Testis (tissue), 3 donors: ENCODE measurements around the gene TFDP2. TPM values are rescaled to one million over a fixed set of nuclear protein-coding genes. Genes with fewer than 3 reads are reported as not detected.

Source experiments
- DNase-seq: peaks from one replicate; pipeline ENCODE4 v3.0.0-alpha.2; 2019
- H3K27ac ChIP-seq, 2 donors: fragments of 200-600 bp; sonication (generic); one replicate each; pipeline ENCODE4 v1.5.1; 2019
- H3K27me3 ChIP-seq: fragments of 200-600 bp; sonication (generic); one replicate; pipeline ENCODE4 v1.5.1; 2019
- H3K36me3 ChIP-seq: fragments of 200-600 bp; sonication (generic); one replicate; pipeline ENCODE4 v1.5.1; 2017; ENCODE audit warnings: low read depth; ENCODE audit errors: missing control alignments
- H3K4me1 ChIP-seq: fragments of 200-600 bp; sonication (generic); one replicate; pipeline ENCODE4 v1.5.1; 2019
- H3K4me3 ChIP-seq, 2 donors: fragments of 200-600 bp; sonication (generic); one replicate each; pipeline ENCODE4 v1.5.1; 2017 to 2019
- H3K9me3 ChIP-seq: fragments of 200-600 bp; sonication (generic); one replicate; pipeline ENCODE4 v1.5.1; 2017
- CTCF ChIP-seq, 3 experiments: fragments of 450-650 bp in 2 of 3; fragments of 200-600 bp in 1 of 3; sonication (generic) in 1 of 3; IDR thresholded peaks; one replicate each; pipeline ENCODE4 v1.5.1; 2016 to 2019; ENCODE audit warnings: antibody characterized with exemption in 3 of 3, mild to moderate bottlenecking in 2 of 3, moderate library complexity in 1 of 3
- POLR2A ChIP-seq: fragments of 450-650 bp; IDR thresholded peaks from one replicate; pipeline ENCODE4 v1.6.1; 2017; ENCODE audit warnings: antibody characterized with exemption, mild to moderate bottlenecking, moderate library complexity
- WGBS, 2 donors: methylation state at CpG; one replicate each; pipeline ENCODE4 v1.1.5; 2018; 5-methylcytosine and 5-hydroxymethylcytosine counted together
- intact Hi-C: fragments of 100-400 bp; cut with DNase I; formaldehyde crosslinking; loops from one replicate; pipeline ENCODE4 v1.15.1; 2023; ENCODE audit warnings: low total_unique reads
- polyA plus RNA-seq: library from polyadenylated mRNA; stranded (reverse); fragments of 350-450 nt; fragmentation: Illumina TruSeq; extraction: RNeasy Lipid Tissue Mini Kit (QIAGEN cat#74804); gene quantifications from one replicate; pipeline ENCODE4 v1.2.3, GENCODE V29; 2014; ENCODE audit warnings: low read depth, low replicate concordance; ENCODE audit not compliant: insufficient read depth
- total RNA-seq, 2 donors: library from RNA; depleted of rRNA; stranded (reverse); fragments of >200 nt; gene quantifications; one replicate each; pipeline ENCODE4 v1.2.3, GENCODE V29; 2016

TFDP2 gene
- total and polyA plus RNA-seq, 3 donors from 2014 or later: 110 to 168 (median 152) TPM

DNA sequence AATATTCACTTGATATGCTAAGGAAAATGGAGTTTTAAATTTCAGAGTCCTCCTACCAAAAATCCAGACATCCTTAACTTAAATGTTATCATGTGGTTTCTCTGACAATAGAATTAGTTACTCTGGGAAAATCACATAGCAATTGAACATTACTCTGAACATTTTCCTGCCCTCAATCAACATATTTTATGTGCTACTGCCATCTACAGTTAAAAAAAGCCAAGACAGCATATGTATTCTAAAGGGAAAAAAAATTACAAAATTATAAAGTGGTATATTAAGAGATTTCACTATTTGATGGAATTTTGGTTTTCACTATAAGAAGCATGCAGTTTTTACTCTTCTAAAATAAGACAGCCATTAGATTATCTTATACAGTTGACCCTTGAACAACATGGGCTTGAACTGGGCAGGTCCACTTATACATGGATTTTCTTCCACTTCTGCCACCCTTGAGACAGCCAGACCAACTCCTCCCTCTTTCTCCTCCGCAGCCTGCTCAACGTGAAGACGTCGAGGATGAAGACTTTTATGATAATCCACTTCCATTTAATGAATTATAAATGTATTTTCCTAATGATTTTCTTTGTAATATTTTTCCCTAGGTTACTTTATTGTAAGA is 150.6 kb downstream of the TFDP2 start:
- no peaks in the 10 kb centered on the region for H3K27me3 ChIP-seq
- H3K9me3 ChIP-seq: no peaks in the 10 kb centered on the region
- 77 to 78% methylated on average over 4 of the region's 4 CpGs for WGBS, 2 donors
- intact Hi-C loops: no loop called here
- no peaks in the 10 kb centered on the region for H3K36me3 ChIP-seq
- H3K4me1 ChIP-seq: no peaks in the 10 kb centered on the region
- no peak overlapping the region for H3K4me3 ChIP-seq
- no peak overlapping the region for H3K27ac ChIP-seq
- no peak for DNase-seq
- TF ChIP-seq CTCF (IDR thresholded peaks at IDR 0.05) (peak in 1 of 3 experiments; percentile 21), POLR2A (no peak)

- Histone ChIP-seq H3K27ac (no peak overlapping the region), H3K9me3 (no peaks in the 10 kb centered on the region), H3K4me3 (no peak overlapping the region), H3K4me1 (no peaks in the 10 kb centered on the region), H3K36me3 (no peaks in the 10 kb centered on the region), H3K27me3 (no peaks in the 10 kb centered on the region)
- intact Hi-C loops: no loop called here
- no peak for DNase-seq
- no peak for TF ChIP-seq CTCF (IDR thresholded peaks at IDR 0.05)
- TF ChIP-seq POLR2A: no peak
These were observed 152.9 kb downstream of the TFDP2 start for GRCh38 chr3:141996437-141996836.

GRCh38 chr3:141994856-141995255 is 154.5 kb downstream of the TFDP2 start:
- H3K4me1 ChIP-seq: no peaks in the 10 kb centered on the region
- no peak overlapping the region for H3K27ac ChIP-seq
- intact Hi-C loops: no loop called here

DNA sequence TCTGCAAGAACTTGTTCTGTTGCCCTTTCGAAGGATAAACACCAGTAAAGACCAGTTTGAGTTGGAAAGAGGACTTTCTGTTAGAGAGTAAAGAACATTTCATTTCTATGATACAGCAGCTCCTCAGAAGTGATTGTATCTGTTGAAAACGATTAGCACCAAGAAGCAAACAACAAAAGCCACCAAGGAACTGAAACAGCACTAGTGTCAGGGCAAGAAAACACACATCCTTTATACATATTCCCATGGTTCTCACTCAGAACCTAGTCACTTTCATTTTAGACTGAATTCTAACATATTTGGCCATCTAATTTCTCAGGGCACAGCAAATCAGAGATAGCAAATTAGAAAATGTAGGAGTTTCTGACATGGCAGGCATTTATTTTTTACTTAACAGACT is 156.8 kb downstream of the TFDP2 start:
- intact Hi-C loops: no loop called here
- no peaks in the 10 kb centered on the region for H3K36me3 ChIP-seq
- H3K27ac ChIP-seq: peak overlapping the region in 1 of 2 donors; percentile 5
- no peak overlapping the region for H3K4me3 ChIP-seq
- no peaks in the 10 kb centered on the region for H3K4me1 ChIP-seq
- WGBS, 2 donors: 61 to 70% methylated on average over 2 of the region's 2 CpGs
- DNase-seq: no peak
- H3K9me3 ChIP-seq: no peaks in the 10 kb centered on the region
- TF ChIP-seq POLR2A (no peak), CTCF (IDR thresholded peaks at IDR 0.05) (no peak)
- no peaks in the 10 kb centered on the region for H3K27me3 ChIP-seq

More at GRCh38 chr3:141994856-141995255, 154.5 kb downstream of the TFDP2 start:
- Histone ChIP-seq H3K36me3 (no peaks in the 10 kb centered on the region), H3K9me3 (no peaks in the 10 kb centered on the region), H3K27me3 (no peaks in the 10 kb centered on the region), H3K4me3 (no peak overlapping the region)
- no peak for DNase-seq
- no peak for TF ChIP-seq POLR2A
- no peak for TF ChIP-seq CTCF (IDR thresholded peaks at IDR 0.05)

GRCh38 chr3:141986548-141987107 is 162.7 kb downstream of the TFDP2 start:
- no peak for TF ChIP-seq POLR2A
- no peak for TF ChIP-seq CTCF (IDR thresholded peaks at IDR 0.05)

More at GRCh38 chr3:141986548-141987107, 162.7 kb downstream of the TFDP2 start:
- intact Hi-C loops: no loop called here
- no peak overlapping the region for H3K27ac ChIP-seq
- H3K4me3 ChIP-seq: no peak overlapping the region
- WGBS, 2 donors: 82 to 90% methylated on average over 2 of the region's 2 CpGs
- H3K36me3 ChIP-seq: no peaks in the 10 kb centered on the region
- no peaks in the 10 kb centered on the region for H3K4me1 ChIP-seq
- no peak for DNase-seq
- H3K27me3 ChIP-seq: no peaks in the 10 kb centered on the region
- H3K9me3 ChIP-seq: no peaks in the 10 kb centered on the region
